Esophagus squamous epithelium (tissue), 5 donors: Measurements from ENCODE around the gene WHRN. TPM values are rescaled to one million over a fixed set of nuclear protein-coding genes. Genes with fewer than 3 reads are reported as not detected.

Experiments
- DNase-seq: peaks from one replicate; lab custom pipeline; 2025; lab: John Stamatoyannopoulos, UW
- H3K27ac ChIP-seq, 4 donors: fragments of 200-600 bp; sonication (generic); one replicate each; pipeline ENCODE4 v1.5.1; 2016 to 2019; ENCODE audit warnings: mild to moderate bottlenecking in 1 of 4
- H3K27me3 ChIP-seq, 4 donors: fragments of 200-600 bp; sonication (generic); 1 replicate in 3 of 4; 2 replicates in 1 of 4; pipeline versions ENCODE4 v1.5.1 to v1.6.0; 2017 to 2021; ENCODE audit warnings: antibody characterized with exemption in 1 of 4
- H3K36me3 ChIP-seq, 3 donors: fragments of 200-600 bp; sonication (generic); one replicate each; pipeline ENCODE4 v1.5.1; 2016 to 2019
- H3K4me1 ChIP-seq, 3 donors: fragments of 200-600 bp; sonication (generic); one replicate each; pipeline ENCODE4 v1.5.1; 2017 to 2019
- H3K4me3 ChIP-seq, 4 donors: fragments of 200-600 bp; sonication (generic); 1 replicate in 3 of 4; 2 replicates in 1 of 4; pipeline ENCODE4 v1.5.1; 2016 to 2019; ENCODE audit warnings: mild to moderate bottlenecking in 2 of 4, moderate library complexity in 1 of 4
- H3K9me3 ChIP-seq, 3 donors: fragments of 200-600 bp; sonication (generic); one replicate each; pipeline ENCODE4 v1.5.1; 2016 to 2019
- CTCF ChIP-seq, 6 experiments: fragments of 450-650 bp in 4 of 6; fragments of 200-600 bp in 2 of 6; sonication (generic) in 2 of 6; IDR thresholded peaks; one replicate each; pipeline ENCODE4 v1.5.1; 2016 to 2019; ENCODE audit warnings: antibody characterized with exemption in 6 of 6, mild to moderate bottlenecking in 4 of 6, moderate library complexity in 4 of 6
- POLR2A ChIP-seq, 4 donors: fragments of 450-650 bp; IDR thresholded peaks; one replicate each; pipeline ENCODE4 v1.6.1; 2017; ENCODE audit warnings: antibody characterized with exemption in 4 of 4, mild to moderate bottlenecking in 4 of 4, moderate library complexity in 3 of 4
- WGBS, 2 donors: methylation state at CpG; one replicate each; pipeline ENCODE4 v1.1.5; 2018; 5-methylcytosine and 5-hydroxymethylcytosine counted together
- intact Hi-C: fragments of 100-400 bp; cut with DNase I; formaldehyde crosslinking; loops from one replicate; pipeline ENCODE4 v1.15.0; 2022
- total RNA-seq, 4 donors: library from RNA; depleted of rRNA; stranded (reverse); fragments of >200 nt; gene quantifications; one replicate each; pipeline ENCODE4 v1.1.0, GENCODE V29; 2016
- donor health status: DM: yes; HTN: yes; CAD: no.

WHRN gene
- total RNA-seq, 4 donors from 2014 or later = 2.9 to 6.1 (median 3.4) TPM

- Histone ChIP-seq H3K4me1 (peaks cover 7 to 29% (median 10%) of the 10 kb centered on the region in 3 donors), H3K36me3 (no peaks in the 10 kb centered on the region), H3K27me3 (no peaks in the 10 kb centered on the region), H3K9me3 (no peaks in the 10 kb centered on the region), H3K4me3 (no peak overlapping the region), H3K27ac (no peak overlapping the region)
- intact Hi-C loops = loop anchor here (5.0 kb wide), 1 partner anchor 164 kb away; no protein-coding TSS in a partner anchor
- WGBS, 2 donors = 65 to 68% methylated on average over 7 of the region's 7 CpGs
- TF ChIP-seq CTCF (IDR thresholded peaks at IDR 0.05) = no peak
- TF ChIP-seq POLR2A (IDR thresholded peaks at IDR 0.05) = no peak
- no peak for DNase-seq
Measured at GRCh38 chr9:114488398-114489129, 16.7 kb downstream of the WHRN start.

- intact Hi-C loops = loop anchor here (5.0 kb wide), 1 partner anchor 165 kb away; no protein-coding TSS in a partner anchor
- no peaks in the 10 kb centered on the region for H3K9me3 ChIP-seq
- TF ChIP-seq CTCF (IDR thresholded peaks at IDR 0.05) (peak in 5 of 6 experiments; percentile 74 to 87 (median 85)), POLR2A (IDR thresholded peaks at IDR 0.05) (no peak)
- H3K4me3 ChIP-seq = no peak overlapping the region
- WGBS, 2 donors = 65 to 75% methylated on average over 5 to 6 of the region's 6 CpGs
- no peaks in the 10 kb centered on the region for H3K36me3 ChIP-seq
- no peak overlapping the region for H3K27ac ChIP-seq
- H3K4me1 ChIP-seq = peaks cover 7 to 31% (median 10%) of the 10 kb centered on the region in 3 donors
- DNase-seq = no peak
- H3K27me3 ChIP-seq = no peaks in the 10 kb centered on the region
Measured at GRCh38 chr9:114487607-114488300, 17.5 kb downstream of the WHRN start.

- no peaks in the 10 kb centered on the region for H3K9me3 ChIP-seq
- H3K27me3 ChIP-seq = no peaks in the 10 kb centered on the region
- no peaks in the 10 kb centered on the region for H3K36me3 ChIP-seq
- no peak overlapping the region for H3K27ac ChIP-seq
- H3K4me1 ChIP-seq = peaks cover 7 to 31% (median 10%) of the 10 kb centered on the region in 3 donors
- intact Hi-C loops = loop anchor here (5.0 kb wide), 1 partner anchor 166 kb away; no protein-coding TSS in a partner anchor
- DNase-seq = no peak
- TF ChIP-seq CTCF (IDR thresholded peaks at IDR 0.05) = no peak
- no peak for TF ChIP-seq POLR2A (IDR thresholded peaks at IDR 0.05)
- 50 to 59% methylated on average over 7 of the region's 7 CpGs for whole genome bisulfite sequencing, 2 donors
- no peak overlapping the region for H3K4me3 ChIP-seq
Measured at GRCh38 chr9:114486205-114486963, 18.9 kb downstream of the WHRN start.

- TF ChIP-seq CTCF (IDR thresholded peaks at IDR 0.05) (no peak), POLR2A (IDR thresholded peaks at IDR 0.05) (no peak)
- no peaks in the 10 kb centered on the region for H3K27me3 ChIP-seq
- peak overlapping the region in 1 of 4 donors; percentile 44 for H3K27ac ChIP-seq
- intact Hi-C loops = loop anchor here (5.0 kb wide), 1 partner anchor 167 kb away; no protein-coding TSS in a partner anchor
- H3K4me1 ChIP-seq = peaks cover 7 to 40% (median 10%) of the 10 kb centered on the region in 3 donors
- 34 to 41% methylated on average over 6 to 7 of the region's 8 CpGs for WGBS, 2 donors
- no peaks in the 10 kb centered on the region for H3K36me3 ChIP-seq
- H3K9me3 ChIP-seq = no peaks in the 10 kb centered on the region
- DNase-seq = no peak
- no peak overlapping the region for H3K4me3 ChIP-seq
Measured at GRCh38 chr9:114484854-114485443, 20.3 kb downstream of the WHRN start.
